Calu3 (cell line): Measurements from ENCODE around the gene NEMP2. TPM values are rescaled to one million over a fixed set of nuclear protein-coding genes. Genes with fewer than 3 reads are reported as not detected.

ENCODE experiments used
- BruUV-seq: library from RNA; stranded (reverse); fragments of 400-500 nt; replicated peaks from 2 replicates; lab custom pipeline; 2021; lab: Mats Ljungman, UMichigan
- CTCF ChIA-PET: fragments of 300-600 bp; sonication (Branson Sonifier 250); formaldehyde crosslinking; loops from one replicate; lab custom pipeline; 2022; ENCODE audit warnings: antibody characterized with exemption; lab: Charles Lee
- DNase-seq: peaks from one replicate; pipeline ENCODE4 v3.0.0; 2022
- H3K27ac Mint-ChIP-seq: one replicate; pipeline ENCODE4 v1.8.0; 2022; ENCODE audit warnings: mixed read lengths; ENCODE audit not compliant: unreplicated experiment
- H3K27me3 Mint-ChIP-seq: one replicate; pipeline ENCODE4 v1.8.0; 2022; ENCODE audit warnings: mixed read lengths; ENCODE audit not compliant: unreplicated experiment
- H3K36me3 Mint-ChIP-seq: one replicate; pipeline ENCODE4 v1.8.0; 2022; ENCODE audit warnings: mild to moderate bottlenecking, moderate library complexity, mixed read lengths; ENCODE audit not compliant: insufficient read depth, unreplicated experiment
- H3K4me1 Mint-ChIP-seq: one replicate; pipeline ENCODE4 v1.8.0; 2022; ENCODE audit warnings: mild to moderate bottlenecking, low read depth, mixed read lengths; ENCODE audit not compliant: unreplicated experiment
- H3K4me3 Mint-ChIP-seq: one replicate; pipeline ENCODE4 v1.8.0; 2022; ENCODE audit warnings: mild to moderate bottlenecking, low read depth, moderate library complexity, mixed read lengths; ENCODE audit not compliant: unreplicated experiment
- H3K9me3 Mint-ChIP-seq: one replicate; pipeline ENCODE4 v1.8.0; 2022; ENCODE audit warnings: low read depth, mixed read lengths; ENCODE audit not compliant: unreplicated experiment
- intact Hi-C: fragments of 100-400 bp; cut with micrococcal nuclease; formaldehyde crosslinking; loops from one replicate; pipeline ENCODE4 v1.10.0; 2022; ENCODE audit not compliant: unreplicated experiment
- total RNA-seq: library from RNA; stranded (reverse); gene quantifications from 2 replicates; pipeline ENCODE4 v1.2.3, GENCODE V29; 2022
- TF ChIP-seq, protein P1 (sequence below): fragments of 200-600 bp; IDR thresholded peaks from one replicate; pipeline ENCODE4 v1.8.0; 2022; ENCODE audit warnings: antibody characterized with exemption; ENCODE audit not compliant: unreplicated experiment

The NEMP2 gene
- total RNA-seq, 1 experiment from 2014 or later = 10.2 TPM

DNA sequence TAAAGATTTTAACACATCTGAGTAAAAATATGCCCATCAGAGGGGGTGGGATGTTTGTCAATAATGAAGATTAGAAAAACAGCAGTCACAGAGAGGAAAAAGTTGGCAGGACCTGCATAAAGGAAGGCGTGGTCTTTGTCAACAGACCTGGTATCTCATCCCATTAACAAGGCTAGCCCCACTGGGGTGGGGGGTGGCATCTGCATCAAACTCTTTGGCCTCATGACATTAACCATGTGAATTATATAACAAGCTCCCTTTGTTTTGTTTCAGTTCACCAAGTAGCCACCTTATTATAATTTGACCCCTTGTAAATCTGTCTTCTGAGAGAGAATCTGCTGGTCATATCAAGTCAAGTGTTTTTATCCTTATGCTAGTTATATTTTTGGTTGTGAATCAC, 28.8 kb downstream of the NEMP2 start:
- Mint-ChIP-seq H3K27ac (no peak overlapping the region), H3K4me1 (peaks cover 24% of the 10 kb centered on the region), H3K9me3 (no peaks in the 10 kb centered on the region), H3K36me3 (no peaks in the 10 kb centered on the region), H3K4me3 (no peak overlapping the region), H3K27me3 (no peaks in the 10 kb centered on the region)
- no peak for DNase-seq
- intact Hi-C loops = no loop called here
- no TSS peak for BruUV-seq
- TF ChIP-seq, protein P1, sequence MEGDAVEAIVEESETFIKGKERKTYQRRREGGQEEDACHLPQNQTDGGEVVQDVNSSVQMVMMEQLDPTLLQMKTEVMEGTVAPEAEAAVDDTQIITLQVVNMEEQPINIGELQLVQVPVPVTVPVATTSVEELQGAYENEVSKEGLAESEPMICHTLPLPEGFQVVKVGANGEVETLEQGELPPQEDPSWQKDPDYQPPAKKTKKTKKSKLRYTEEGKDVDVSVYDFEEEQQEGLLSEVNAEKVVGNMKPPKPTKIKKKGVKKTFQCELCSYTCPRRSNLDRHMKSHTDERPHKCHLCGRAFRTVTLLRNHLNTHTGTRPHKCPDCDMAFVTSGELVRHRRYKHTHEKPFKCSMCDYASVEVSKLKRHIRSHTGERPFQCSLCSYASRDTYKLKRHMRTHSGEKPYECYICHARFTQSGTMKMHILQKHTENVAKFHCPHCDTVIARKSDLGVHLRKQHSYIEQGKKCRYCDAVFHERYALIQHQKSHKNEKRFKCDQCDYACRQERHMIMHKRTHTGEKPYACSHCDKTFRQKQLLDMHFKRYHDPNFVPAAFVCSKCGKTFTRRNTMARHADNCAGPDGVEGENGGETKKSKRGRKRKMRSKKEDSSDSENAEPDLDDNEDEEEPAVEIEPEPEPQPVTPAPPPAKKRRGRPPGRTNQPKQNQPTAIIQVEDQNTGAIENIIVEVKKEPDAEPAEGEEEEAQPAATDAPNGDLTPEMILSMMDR = no peak
- CTCF ChIA-PET = no interaction called here

DNA sequence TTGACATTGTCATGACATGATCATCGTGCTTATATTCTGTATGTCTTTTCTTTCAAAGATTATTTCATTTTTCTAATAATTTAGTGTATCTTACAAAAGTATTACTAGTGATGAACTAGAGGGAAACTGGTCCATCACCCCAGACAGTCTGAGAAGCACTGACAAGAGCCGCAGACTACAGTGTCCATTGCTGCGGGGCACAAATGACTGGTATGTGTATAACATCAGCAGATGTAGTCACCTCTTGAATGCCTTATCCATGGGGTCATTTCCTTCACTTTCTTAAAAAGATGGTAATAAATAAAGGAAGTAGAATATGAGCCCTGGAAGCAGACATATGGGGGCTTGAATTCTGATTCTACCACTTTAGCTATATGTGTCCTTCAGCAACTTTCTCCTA, 29.6 kb downstream of the NEMP2 start:
- Mint-ChIP-seq H3K9me3 (no peaks in the 10 kb centered on the region), H3K4me3 (no peak overlapping the region), H3K27ac (no peak overlapping the region), H3K27me3 (no peaks in the 10 kb centered on the region), H3K4me1 (peaks cover 24% of the 10 kb centered on the region), H3K36me3 (no peaks in the 10 kb centered on the region)
- DNase-seq = no peak
- no TSS peak for BruUV-seq
- CTCF ChIA-PET = no interaction called here
- intact Hi-C loops = no loop called here
- TF ChIP-seq, protein P1 = no peak

DNA sequence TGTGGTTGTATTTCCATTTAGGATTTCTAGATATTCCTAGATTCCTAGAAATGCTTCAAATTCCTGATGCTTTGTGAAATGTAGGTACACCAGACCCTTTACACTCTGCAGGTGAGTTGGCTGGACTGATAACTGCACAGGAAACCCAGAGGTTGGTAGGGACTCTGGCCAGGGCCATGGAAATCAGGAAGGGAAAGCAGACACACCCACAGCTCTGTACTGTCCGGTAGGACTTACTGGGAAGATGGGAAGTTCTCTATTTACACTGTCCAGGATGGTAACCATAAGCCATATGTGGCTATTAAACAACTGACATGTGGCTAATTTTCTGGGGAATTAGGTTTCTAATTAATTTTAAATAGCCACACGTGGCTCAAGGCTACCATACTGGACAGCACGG, 31.4 kb downstream of the NEMP2 start:
- Mint-ChIP-seq H3K9me3 (no peaks in the 10 kb centered on the region), H3K27ac (no peak overlapping the region), H3K4me3 (no peak overlapping the region), H3K27me3 (no peaks in the 10 kb centered on the region), H3K36me3 (no peaks in the 10 kb centered on the region), H3K4me1 (peaks cover 24% of the 10 kb centered on the region)
- BruUV-seq = no TSS peak
- intact Hi-C loops = no loop called here
- TF ChIP-seq, protein P1 = no peak
- no peak for DNase-seq
- CTCF ChIA-PET = no interaction called here

DNA sequence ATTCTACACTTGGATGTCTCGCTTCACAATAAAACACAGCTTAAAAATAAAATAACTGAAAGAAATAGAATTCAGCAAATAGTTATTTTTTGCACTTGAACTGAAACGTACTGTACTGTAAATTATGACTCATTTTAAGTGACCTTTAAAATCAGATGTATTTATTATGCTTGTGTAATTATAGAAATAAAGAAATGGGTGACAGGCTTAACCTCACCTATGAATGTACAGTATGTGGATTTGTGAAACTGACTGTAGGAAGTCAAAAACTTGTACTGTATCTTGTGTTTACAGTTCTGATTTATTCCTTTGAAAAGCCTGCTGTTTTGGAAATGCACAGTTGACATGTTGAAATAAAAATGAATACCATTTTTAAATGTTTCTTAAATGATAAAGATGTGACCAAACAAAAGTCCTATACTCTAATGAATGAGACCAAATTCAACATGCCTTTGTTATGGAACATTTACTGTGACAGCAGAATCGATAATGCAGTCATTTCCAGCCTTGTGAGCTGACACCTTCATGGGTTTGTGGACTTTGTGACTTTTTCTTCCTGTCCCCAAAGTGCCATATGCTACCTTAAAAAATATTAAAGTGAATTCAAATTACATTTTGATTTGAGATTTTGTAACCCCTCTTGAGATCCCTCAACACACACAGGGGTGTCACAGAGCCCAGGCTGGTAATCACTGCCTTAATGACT, 32.7 kb downstream of the NEMP2 start:
- CTCF ChIA-PET = no interaction called here

More for the DNA sequence above, 32.7 kb downstream of the NEMP2 start:
- TF ChIP-seq, protein P1 = no peak
- intact Hi-C loops = no loop called here
- no peaks in the 10 kb centered on the region for H3K27me3 Mint-ChIP-seq
- no peak for DNase-seq
- peaks cover 20% of the 10 kb centered on the region for H3K4me1 Mint-ChIP-seq
- no TSS peak for BruUV-seq
- H3K36me3 Mint-ChIP-seq = no peaks in the 10 kb centered on the region
- no peak overlapping the region for H3K4me3 Mint-ChIP-seq
- no peak overlapping the region for H3K27ac Mint-ChIP-seq
- H3K9me3 Mint-ChIP-seq = no peaks in the 10 kb centered on the region
